ENCODE results near the gene CATSPERD. TPM values are rescaled to one million over a fixed set of nuclear protein-coding genes. Genes with fewer than 3 reads are reported as not detected.
A peak's percentile ranks its signal among the peaks of the same experiment; 100 is the strongest.

Gene CATSPERD
- total RNA-seq, 1 donor from 2014 or later: not detected

DNA sequence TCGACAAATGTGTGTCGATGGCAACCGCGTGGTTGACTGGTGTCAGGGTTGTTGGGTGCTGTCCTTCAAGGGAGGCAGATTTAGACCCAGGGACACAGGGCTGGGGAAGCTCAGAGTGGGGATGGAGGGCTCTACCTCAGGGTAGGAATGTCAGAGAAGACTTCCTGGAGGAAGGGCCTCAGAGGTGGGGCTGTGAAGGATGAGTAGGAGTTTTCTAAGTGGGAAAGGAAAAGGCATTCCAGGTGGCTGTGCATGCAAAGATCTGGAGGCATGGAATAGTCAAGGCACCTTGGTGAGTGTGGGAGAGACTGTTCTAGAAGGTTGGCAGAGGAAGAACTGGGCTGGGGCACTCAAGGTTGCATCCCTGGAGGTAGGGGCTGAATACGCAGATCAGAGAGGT is 86.5 kb downstream of the CATSPERD start:
- no peak for DNase-seq

DNA sequence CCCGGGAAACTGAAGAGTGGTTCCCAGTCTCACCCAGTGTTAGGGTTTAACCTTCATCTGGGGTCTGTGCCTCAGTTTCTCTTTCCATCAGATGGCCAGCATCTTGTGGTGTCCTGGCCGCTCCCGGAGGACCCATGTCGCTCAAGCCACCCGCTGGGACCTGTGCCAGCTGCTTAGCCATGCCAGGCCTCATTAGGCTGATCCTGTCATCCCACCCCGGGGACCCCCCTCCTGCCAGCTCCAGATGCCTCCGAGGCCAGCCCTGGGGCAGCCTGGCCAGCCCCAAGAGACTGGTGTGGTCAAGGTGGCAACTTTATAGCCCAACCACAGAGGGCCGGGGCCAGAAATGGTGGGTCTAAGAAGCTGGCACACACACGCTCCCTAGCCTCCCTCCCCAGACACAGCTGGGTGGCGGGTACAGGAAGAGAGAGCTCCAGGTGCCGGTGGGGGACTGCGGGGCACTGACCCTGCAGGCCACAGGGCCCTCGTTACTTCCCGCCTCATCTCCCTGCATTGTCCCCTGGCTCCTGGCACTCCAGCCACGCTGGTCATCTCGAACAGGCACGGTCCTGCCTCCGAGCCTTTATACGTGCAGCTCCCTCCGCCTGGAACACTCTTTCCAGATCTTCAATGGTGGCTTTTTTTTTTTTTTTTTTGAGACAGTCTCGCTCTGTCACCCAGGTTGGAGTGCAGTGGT is 87.8 kb downstream of the CATSPERD start:
- DNase-seq: no peak

DNA sequence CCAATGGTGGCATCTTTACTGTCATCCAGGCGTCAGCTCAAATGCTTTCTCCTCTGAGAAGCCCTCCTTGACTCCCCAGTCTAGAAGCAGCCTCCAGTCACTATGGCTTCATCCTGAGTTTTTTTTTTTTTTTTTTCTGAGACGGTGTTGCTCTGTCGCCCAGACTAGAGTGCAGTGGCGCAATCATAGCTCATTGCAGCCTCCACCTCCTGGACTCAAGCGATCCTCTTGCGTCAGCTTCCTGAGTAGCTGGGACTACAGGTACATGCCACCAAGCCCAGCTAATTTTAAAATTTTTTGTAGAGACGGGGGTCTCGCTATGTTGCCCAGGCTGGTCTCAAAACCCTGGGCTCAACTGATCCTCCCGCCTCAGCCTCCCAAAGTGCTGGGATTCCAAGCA is 88.6 kb downstream of the CATSPERD start:
- no peak for DNase-seq

DNA sequence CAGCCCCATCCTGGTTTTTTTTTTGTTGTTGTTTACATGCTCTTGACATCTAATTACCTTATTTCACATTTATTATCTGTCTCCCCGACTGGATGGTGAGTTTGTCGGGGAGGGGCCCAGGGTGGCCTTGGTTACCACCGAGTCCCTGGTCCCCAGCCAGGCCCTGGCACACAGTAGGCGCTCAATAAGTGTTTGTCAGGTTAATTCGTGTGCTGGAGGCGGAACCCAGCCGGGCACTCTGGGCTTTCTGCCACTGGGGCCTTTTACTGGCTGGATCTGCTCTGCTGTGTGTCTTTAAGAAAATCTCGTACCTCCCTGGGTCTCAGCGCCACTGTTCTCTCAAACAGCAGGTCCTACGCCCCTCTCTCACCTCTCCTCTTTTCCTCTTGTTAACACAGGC is 89.0 kb downstream of the CATSPERD start:
- no peak for DNase-seq

DNA sequence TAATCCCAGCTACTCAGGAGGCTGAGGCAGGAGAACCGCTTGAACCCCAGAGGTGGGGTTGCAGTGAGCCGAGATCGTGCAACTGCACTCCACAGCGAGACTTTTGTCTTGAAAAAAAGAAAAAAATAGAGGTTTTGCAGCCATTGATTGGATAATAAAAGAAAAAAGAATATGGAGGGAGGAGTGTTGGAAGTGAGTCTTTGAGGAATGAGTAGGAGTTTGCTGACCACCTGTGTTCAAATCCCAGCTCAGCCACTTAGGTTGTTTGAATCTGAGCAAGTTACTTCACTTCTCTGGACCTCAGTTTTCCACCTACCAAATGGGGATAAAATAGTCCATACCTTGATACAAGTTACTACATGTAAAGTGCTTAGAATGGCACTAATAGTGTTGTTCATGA is 90.7 kb downstream of the CATSPERD start:
- no peak for DNase-seq

DNA sequence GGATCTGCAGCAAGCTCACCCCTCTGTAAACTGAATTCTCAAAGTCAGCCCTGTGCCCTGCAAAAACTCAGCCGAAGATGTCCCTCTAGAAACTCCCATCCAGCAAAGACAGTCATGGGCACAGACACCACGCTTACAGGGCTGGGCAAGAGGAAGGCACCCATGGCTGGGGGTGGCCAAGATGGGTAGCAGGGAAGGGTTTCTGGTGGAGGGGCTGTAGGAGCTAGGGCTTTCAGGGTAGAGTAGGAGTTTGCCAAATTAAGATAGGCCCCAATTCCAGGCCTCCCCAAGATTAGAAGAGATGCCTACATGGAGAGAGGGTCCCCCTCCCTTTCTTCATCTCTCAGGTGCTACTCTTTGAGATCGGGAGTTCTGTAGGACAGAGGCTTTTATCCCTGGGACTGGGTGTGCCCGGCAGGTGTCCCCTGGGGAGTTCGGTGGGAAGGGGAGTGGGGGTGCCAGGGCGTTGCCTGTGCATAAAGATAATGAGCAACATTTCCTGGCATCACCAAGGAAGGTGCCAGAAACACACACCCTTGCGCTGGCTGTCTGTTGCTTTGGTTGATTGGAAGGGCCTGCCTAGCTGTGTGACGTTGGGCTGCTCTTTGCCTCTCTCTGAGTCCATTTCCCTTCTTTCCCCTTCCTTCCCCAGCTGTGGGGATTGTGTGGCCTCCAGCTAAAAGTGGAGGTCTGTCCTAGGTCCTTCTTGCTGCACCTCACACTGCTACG is 93.8 kb downstream of the CATSPERD start:
- no peak for DNase-seq

DNA sequence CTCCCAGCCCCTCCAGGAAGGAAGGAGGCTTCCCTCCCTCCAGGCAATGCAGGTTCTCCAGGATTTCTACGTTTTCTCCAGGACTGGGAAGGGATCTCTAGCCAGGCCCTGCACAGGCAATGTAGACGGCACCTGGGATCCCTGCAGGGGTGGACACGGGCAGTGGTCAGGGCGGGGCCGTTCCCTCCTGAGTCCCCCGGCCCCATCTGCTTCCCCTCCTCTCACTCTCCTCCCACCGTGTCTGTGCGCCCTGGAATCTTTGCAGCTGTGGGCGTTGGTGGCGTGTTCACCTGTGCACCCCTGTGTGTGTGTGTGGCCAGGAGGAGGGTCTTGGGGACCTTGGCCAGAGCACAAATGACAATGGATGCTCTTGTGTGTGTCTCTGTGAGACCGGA is 94.4 kb downstream of the CATSPERD start:
- DNase-seq: no peak

DNA sequence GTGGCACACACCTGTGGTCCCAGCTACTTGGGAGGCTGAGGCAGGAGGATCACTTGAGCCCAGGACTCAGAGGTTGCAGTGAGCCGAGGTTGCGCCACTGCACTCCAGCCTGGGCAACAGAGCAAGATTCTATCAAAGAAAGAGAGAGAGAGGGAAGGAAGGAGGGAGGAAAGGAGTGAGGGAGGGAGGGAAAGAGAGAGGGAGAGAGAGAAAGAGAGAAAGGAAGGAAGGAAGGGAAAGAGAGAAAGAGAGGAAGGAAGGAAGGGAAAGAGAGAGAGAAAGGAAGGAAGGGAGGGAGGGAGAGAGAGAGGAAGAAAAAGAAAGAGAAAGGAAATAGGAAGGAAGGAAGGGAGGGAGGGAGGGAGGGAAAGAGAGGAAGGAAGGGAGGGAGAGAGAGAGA is 96.8 kb downstream of the CATSPERD start:
- no peak for DNase-seq

DNA sequence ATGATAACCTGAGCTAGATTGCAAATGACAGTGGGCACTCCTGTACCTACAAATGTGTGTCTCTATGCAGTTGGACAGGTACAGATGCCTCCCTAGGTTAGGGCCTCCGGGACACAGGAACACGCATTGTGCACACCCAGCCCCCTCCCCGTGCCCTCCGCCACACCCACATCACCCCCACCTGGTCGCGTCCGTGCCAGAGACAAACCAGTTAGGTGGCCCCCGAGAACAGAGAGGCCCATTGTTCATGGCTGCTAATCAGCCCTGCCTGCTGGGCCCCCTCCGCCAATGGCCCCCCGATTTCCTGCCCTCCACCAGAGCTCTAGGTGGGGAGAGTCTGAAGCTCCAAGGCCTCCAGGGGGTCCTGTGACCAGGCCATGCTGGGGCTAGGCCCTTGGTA is 98.2 kb downstream of the CATSPERD start:
- no peak for DNase-seq

DNA sequence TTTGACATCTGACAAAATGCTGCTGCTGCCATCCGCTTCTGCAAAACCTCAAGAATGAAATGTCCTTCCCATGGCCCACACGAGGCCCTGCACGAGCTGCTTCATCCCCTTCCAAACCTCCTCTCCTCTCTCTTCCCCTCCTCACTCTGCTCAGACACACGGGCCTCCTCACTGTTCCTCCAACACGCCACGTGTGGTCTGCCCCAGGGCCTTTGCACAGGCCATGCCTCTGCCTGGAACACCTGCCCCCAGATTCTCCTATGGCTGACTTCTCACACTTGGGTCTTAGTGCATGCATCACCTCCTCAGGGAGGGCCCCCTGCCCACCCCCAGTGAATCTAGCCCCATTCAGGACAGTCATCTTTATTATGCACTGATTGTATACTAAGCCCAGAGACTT is 100.3 kb downstream of the CATSPERD start:
- DNase-seq: no peak

DNA sequence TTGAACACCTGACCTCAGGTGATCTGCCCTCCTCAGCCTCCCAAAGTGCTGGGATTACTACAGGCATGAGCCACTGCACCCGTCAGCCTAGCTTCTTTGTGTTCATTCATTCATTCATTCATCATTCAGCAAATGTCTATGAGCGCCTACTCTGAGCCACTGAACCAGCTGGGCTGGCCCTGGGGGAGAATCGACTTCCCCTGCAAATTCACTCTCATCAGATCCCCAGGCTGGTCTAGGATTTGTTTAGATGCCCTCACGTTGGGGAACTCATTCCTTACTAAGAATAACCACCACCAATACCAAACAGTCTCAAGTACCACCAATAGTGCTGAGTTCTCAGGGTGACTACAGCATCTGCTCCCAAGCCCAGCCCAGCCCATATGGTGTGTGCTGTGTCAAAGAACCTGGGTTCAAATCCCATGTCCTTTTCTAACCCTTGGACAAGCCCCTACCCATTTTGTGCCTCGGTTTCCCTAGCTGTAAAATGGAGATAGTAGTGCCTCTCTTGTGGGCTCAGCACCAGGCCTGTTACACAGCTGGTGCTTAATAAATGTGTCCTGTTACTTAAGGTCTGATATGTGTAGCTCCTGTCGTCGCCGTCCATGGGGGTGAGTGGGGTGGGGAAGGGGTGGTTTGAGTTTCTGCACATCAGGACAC is 101.2 kb downstream of the CATSPERD start:
- no peak for DNase-seq

DNA sequence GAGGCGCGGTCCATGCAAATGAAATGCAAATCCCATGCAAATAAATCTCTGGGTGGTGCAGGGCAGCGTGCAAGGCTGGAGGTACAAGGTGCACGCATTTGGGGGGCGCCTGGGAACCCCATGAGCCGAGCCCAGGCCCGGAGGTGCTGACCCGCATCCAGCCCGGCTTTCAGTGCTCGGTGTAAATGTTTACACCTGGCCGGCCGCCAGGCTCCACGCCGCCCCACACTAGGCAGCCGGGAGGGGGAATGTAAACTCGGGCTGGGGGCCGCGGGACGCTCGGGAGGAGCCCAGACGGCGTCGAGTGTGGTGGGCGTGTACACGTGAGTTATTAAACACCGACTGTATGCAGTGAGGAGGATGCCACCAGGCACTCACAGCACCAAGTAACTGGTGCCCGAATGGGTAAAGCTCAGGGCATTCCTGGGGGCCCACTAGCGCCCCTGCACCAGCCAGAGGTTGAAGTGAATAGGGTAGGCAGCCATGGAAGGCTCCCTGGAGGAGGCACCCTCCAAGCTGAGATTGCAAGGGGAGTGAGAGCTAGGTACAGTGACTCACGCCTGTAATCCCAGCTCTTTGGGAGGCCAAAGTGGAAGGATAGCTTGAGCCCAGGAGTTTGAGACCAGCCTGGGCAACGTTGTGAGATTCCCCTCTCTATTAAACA is 101.9 kb downstream of the CATSPERD start:
- DNase-seq: no peak

DNA sequence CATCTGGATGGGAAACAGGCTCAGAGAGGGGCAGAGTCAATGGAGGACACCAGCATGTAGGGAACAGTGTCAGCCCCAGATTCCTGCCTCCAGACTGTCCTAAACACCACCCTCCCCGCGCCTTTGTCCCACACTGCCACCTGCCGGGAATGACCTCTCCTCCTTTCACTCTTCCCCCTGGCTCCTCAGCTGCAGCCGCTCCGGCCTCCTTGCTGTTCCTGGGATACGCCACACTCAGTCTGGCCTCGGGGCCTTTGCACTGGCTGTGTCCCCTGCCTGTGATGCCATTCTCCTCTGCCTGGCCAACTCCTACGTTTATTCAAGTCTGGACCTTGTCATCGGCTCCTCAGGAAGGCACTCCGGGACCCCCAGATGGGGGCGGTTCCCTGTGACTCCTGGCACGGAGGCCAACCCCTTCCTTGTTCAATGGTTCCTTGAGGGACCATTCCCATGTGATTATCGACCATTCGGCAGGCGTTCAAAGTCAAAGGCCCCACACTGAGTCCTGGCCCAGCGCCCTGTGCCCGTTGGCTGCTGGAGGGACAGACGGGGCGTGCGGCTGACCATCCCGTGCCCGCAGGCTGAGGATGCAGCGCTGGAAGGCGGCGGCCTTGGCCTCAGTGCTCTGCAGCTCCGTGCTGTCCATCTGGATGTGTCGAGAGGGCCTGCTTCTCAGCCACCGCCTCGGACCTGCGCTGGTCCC is 103.3 kb downstream of the CATSPERD start:
- DNase-seq: peak; percentile 14

DNA sequence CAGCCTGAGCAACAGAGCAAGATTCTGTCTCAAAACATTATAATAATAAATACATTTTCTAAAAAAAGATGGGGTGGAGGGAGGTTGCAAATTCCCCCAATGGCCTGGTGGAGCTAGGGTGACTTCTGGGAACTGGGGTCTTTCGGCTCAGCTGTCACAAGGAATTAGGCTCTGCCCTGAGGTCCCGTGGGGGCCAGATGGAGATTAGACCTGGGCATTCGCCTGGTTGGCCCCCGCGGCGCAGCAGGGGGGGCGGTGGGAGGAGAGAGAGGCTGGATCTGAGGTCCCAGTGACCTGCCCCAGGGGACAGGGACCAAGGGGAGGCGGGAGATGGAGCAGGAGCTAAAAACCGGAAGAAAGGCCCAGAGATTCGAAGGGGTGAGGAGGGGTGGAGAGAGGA is 104.3 kb downstream of the CATSPERD start:
- DNase-seq: no peak

DNA sequence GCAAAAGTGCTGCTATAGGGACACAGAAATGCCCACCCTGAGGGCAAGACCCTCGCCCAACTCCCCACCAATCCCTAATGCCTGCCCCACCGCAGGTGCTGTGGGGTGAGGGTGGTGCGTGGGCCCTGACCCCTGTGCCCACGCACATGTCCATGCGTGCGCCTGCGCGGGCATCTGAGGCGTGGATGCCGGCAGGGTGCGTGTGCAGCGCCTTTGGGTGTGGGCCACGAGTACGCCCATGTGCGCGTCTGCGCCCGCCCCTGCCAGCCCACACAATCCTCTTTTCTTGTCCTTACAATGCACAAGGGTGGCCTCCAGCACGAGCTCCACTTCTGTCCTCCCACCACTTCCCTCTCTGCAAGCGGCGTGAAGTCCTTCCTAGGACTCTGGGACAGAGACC is 104.7 kb downstream of the CATSPERD start:
- DNase-seq: no peak

DNA sequence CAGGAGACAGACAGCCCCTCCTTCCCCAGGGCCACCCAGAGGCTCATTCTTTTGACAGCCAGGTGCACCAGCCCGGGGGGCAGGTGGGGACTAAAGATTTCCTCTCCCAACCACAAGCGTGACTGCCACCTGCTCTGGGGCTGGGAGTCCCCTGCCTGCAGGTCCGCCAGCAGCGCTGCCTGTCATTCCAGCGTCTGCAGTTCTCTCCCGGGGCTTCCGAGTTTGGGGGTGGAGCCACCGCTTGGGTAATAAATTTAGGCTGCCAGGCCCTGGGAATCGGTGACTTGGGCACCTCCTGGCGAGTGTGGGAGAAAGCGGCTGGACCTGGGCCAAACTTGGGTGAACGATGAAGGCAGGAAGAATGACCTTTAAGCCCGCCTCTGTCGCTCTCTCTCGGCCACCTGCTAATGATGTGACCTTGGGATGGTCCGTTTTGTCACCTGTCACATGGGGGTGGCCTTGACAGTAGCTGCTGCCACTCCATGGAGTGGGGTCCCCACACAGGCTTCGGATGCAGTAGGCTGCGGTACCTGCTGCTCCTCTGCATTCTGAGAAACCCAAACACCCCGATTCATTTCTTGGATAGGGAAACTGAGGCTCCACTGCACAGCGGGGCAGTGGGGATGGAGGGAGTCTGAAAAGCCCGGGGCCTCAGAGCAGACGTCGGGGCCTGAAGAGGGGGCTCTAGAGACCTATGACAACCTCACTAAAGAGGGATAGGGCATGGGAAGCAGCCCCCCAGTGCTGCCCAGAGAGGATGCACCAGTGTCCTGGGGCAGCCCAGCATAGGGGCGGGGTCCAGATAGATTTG is 106.3 kb downstream of the CATSPERD start:
- peak; percentile 26 for DNase-seq

DNA sequence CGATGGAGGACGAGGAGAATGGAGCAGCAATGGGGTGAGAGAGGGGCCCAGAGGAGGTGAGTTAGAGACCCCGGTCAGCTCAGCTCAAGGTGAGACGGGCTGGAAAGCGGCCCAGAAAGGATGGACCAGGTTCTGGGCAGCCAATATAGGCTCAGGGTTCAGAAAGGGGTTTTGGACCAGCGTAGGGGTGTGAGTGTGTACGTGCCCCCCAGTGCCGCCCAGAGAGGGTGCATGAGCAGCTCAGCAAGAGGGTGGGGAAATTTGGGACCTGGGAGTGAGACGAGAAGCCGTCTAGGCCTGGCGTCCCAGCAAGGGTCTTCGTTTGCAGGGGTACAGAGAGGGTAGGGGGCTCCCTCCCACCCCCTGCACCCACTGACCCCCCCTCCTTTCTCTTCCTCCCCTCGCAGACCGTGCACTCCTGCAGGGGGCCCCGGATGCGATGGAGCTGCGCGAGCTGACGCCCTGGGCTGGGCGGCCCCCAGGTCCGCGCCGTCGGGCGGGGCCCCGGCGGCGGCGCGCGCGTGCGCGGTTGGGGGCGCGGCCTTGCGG is 107.0 kb downstream of the CATSPERD start:
- no peak for DNase-seq

DNA sequence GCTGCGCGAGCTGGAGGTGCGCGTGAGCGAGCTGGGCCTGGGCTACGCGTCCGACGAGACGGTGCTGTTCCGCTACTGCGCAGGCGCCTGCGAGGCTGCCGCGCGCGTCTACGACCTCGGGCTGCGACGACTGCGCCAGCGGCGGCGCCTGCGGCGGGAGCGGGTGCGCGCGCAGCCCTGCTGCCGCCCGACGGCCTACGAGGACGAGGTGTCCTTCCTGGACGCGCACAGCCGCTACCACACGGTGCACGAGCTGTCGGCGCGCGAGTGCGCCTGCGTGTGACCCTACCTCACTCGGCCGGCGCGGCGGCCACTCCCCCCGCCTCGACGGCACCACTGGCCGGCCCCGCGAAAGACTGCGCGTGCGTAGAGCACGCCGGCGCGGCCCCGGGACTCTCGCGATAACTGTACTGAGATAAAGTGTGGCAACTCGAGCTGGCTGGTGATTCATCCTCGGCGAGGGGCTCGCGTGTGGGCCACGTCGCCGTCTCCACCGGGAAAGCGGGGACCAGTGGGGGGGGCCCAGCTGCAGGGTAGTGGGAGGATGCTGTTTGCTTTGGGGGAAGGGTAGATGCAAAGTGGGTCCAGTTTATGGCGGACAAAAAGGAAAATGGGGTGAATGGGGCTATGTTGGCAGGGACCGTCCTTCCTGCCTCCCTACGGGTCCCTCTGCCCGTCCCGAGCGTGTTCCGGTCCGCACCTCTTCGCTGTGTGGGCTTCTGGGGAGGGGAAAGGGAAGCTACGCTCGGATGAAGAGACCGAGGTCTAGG is 107.6 kb downstream of the CATSPERD start:
- peak; percentile 92 for DNase-seq

Data from dermis blood vessel endothelial cell (primary cell).